GM21619 (cell line): ENCODE results near the gene DDX23.
"Not testable (repeated sequence)": the region's sequence is repeated elsewhere in the genome, so short reads cannot be mapped to it uniquely, and the experiment has no call there.

ENCODE experiments used
- ATAC-seq: cut with Tn5 transposase; IDR thresholded peaks from one replicate; pipeline ENCODE4 v1.9.1; 2021; ENCODE audit not compliant: unreplicated experiment

Gene DDX23

DNA sequence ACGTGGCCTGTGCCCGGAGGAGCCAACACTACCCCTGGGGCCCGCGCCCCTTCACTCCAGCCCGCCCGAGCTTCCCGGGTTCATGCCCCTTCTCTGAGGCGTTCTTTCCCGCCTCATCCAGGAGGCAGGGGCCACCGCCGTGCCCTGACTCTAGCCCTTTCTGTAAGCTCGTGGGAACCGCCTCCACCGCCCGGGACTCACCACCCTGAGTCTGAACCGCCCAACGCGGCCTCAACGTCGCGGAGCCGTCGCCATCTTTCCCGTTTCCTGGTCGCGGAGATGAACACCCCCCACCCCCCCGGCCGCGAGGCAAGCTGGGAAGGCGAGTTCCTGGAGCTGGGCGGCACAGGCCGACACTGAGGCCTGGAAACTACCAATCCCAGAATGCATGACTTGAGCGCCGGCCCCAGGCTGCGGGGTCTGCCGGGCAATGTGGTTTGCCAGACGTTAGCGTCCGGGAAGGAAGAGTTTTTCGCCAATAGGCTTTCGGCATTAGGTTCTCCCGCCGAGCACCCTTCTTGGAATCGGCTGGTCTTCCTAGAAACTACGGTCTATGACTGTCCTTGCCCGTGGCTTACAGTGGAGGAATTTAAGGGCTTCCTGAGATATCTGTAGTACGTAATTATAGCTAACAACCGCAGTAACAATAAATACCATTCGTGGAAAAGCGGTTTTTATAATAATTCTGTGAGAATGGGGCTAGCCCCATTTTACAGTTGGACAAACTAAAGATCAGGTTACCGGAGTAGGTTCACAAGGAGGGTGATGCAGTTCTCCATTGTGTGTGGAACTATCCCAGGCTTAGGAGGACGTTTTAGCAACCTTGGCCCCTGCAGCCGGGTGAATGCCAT is at the start of gene DDX23:
Gene DDX23, minus strand, starts transcription at position 281 of the 851 bp plus-strand sequence. CDS start 6,381 bp downstream, outside the sequence.
- peak; percentile 96 for ATAC-seq

DNA sequence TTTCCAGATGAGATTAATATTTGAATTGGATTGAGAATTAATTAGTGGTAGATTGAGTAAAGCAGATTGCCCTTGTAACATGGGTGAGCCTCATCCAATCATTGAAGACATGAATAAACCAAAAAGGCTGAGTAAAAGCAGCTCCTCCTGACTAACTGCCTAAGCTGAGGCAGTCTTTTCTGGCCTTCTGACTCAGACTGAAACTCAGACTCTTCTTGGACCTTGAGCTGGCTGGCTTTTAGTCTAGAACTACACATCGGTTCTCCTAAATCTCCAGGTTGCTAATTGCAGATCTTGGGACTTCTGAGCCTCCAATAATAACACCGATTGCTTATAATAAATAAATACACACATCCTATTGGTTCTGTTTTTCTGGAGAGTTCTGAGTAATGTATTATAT is 49.3 kb upstream of the DDX23 start:
- ATAC-seq, result no peak

DNA sequence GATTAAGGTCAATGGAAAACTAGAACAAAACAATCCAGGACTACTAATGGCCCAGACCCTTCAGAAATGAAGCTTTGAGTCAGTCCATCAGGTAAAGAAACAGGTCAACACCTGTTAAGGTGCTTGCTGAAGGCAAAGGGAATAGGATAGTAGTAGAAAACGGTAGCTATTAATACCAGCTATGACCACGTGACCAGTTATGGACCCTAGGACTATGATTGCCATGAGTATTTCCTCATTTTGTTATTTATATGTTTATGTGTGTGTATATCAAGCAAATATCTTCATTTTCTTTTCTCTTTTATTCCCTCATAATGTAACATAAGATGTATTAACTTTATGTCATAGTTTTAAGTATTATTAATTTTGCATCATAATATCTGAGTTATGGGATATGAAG is 47.7 kb upstream of the DDX23 start:
- ATAC-seq, result no peak

DNA sequence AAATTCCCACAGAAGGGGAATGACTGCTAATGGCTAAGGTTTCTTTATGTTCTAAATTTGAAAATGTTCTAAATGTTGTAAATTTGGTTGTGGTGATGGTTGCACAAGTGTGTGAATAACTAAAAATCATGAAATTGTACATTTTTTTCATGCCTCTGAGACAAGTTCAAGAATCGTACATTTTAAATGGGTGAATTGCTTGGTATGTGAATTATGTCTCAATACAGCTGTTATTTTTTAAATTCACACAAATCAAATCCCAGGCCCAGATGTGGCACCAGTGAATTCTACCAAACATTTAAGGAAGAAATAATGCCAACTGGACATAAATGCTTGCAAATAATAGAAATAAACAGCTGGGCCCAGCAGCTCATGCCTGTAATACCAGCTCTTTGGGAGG is 42.3 kb upstream of the DDX23 start:
- no peak for ATAC-seq

DNA sequence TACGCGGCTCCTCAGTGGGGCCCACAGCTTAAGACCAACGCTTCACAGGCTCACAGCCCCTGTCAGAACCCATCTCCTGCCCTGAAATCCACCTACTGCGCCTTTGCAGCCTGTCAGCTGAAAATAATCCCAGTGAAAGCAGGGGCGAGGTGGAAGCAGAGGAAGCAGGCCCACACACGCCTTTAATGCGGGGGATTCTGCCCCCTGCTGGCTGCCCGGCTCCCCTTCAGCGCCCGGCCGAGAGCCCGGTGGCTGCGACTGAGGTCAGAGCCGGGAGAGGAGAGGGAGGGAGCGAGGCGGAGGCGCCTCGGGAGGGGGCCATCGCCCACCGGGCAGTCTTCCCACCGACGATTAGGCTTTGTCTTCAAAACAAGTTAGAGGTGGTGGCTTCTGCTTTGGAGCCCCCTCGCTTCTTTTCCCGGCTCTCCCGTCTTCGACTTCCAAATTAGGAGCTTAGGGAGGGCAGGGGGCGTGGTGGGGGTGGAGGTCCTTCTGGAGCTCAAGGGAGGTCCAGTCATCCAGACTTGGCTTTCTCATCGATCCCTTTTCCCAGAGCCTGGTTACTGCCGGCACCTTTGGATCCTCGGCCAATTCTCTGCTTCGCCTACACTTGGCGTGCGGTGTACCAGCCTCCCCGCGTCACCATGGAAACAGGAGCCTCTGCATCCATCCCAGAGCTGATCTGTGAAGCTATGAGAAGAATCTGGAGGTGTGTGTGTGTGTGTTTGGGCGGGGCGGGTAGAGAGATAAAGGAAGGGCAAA is 38.9 kb upstream of the DDX23 start:
- peak; percentile 60 for ATAC-seq

DNA sequence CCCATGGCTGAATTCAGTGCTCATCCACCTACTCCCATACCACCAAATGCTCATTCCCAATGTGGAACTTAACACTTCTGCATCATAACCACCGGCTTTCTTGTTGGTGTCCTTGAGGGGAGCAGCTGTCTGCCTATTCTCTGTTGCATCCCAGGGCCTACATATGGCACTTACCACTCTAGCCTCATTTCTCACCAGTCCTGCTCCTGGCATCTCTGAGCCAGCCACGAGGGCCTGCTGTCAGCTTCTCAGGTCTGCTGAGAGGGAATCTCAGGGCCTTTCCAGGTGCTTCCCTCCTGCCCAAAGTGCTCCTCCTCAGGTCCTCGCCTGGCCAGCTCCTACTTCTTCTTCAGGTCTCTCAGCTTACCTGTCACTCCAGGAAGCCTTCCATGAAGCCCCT is 37.7 kb upstream of the DDX23 start:
- no peak for ATAC-seq

DNA sequence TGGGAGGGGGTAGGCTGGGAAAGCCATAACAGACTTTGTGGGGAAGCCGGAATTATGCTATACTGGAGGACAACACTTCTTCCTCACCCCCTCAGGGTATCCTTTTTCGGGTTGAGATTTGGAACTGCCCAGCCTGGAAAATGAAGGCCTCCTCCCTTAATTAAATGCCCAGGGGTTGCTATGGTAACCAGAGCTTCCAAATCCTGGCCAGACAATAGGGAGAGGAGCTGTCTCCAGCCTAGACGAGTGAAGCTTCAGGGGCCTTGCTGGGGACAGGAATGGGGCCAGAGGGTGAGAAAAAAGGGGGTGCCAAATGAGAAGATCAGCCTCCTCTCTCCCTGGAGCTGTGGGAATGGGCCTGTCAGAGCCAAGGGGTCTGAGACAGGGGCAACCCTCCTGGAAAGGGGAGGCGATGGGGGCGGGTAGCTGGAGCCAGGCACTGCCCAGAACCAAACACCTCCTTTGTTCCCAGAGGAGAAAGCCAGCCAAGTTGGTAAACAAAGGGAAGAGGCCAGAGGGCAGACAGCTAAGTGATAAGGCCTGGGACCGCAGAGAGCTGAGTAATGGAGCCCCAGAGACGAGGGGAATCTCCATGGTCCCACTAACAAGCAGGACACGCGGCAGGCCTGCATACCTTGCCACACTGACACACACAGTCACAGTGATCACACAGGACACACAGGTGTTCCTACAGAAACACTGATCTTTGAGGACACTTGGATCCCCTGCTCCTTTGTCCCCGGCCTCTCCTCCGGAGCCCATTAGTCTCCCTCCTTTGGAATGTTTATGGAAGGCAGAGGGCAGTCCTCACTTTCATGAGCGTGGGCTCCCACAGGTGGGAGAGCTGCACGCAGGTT is 31.6 kb upstream of the DDX23 start:
- ATAC-seq, result no peak

DNA sequence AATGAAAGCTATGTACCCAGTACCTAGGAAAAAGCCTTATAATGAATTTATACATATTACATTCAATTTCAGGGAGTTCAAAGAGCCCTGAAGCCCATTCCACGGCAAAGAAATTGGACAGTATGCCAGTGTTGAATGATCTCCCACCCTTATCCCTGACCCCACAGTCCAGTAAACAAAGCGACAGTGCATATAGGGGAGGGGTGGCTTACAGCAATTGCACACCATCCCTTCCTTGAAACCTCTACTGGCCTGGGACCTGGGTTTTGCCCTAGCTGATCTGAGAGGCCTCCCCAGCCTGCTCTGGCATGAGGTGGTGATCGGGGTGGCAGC is 31.0 kb upstream of the DDX23 start:
- ATAC-seq, result no peak

DNA sequence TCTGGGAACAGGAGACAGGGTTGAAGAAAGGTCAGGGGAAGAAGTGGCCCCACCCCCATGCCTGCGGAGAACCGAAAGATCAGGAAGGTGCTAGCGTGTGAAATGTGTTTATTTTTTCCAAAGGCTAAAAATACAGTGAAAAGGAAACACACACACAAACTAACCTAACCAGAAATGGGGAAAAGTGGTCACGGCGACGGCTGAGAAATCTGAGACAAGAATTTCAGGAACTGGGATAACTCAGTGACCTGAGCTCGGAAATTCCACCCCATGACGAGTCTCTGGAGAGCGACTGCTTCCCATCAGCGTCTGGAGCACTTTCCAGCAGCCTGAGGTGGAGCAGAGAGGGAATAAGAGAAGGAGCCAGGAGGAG is 30.3 kb upstream of the DDX23 start:
- ATAC-seq, result no peak

DNA sequence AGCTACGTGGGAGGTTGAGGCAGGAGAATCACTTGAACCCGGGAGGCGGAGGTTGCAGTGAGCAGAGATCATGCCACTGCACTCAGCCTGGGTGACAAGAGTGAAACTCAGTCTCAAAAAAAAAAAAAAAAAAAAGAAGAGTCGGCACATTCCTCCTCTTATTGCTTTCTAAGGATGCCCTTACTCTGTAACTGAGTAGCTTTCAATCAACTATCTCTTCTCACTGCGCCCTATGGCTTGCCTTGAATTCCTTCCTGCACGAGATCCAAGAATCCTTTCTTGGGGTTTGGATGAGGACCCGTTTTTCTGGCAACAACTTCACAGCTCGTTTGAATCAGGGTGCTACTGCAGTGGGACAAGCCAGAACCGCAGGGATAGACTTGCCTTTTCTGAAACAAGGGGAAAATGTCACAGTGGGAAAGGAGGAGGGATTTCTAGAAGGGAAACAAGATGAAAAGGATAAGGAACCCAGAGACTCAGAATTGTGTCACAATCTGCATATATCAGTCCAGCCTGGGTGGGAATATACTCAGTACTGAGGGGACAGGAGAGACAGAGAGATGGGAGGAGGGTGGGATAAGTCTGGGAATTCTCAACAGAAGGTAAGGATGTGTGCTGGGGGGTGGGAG is 29.8 kb upstream of the DDX23 start:
- no peak for ATAC-seq

DNA sequence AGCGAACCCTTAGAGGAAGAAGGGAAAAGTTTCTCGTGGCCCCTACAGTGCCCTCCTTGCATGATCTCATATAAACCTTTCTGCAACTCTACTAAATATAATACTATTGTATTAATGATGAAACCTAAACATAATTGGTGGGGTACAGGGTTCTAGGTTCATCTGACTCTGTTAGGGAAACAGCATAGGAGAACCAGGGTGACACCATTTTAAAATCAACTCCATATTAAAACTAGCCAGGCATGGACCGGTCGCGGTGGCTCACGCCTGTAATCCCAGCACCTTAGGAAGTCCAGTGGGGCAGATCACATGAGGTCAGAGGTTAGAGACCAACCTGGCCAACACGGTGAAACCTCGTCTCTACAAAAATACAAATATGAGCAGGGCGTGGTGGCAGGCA is 28.7 kb upstream of the DDX23 start:
- ATAC-seq, result no peak

DNA sequence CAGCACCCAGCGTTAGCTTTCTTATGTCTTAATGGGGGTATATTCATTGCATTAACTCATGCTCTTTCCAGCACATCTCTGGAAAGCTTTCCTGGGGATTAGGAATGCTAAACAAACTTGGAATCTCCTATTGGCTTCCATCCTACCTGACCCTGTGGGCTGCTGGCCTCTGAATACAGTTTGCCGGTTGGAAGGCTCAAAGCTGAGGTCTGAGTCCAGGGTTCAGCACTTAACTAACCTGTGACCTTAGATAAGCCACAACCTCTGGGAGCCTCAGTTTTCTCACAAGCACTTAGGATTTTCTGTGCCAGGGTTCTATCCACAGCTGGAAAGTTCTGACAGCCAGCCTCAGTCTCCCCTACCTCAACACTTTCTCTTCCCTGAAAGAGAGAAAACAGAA is 26.6 kb upstream of the DDX23 start:
- no peak for ATAC-seq

DNA sequence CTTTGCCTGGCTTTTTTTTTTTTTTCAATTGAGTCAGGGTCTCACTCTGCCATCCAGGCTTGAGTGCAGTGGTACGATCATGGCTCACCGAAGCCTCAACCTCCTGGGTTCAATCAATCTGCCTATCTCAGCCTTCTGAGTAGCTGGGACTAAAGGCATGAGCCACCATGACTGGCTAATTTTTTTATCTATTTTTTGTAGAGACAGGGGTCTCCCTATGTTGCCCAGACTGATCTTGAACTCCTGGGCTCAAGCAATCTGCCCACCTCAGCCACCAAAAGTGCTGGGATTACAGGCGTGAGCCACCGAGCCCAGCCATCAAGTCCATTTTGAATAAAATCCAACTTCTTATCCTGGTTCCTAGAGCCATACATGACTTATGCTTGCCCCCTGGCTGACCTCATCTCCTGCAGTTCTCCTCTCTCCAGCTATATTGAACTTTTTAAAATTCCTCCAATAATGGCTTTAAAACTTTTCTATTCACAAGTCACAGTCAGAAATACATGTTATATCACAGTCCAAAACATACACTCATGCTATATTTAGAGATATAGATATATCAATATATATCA is 24.1 kb upstream of the DDX23 start:
- no peak for ATAC-seq

DNA sequence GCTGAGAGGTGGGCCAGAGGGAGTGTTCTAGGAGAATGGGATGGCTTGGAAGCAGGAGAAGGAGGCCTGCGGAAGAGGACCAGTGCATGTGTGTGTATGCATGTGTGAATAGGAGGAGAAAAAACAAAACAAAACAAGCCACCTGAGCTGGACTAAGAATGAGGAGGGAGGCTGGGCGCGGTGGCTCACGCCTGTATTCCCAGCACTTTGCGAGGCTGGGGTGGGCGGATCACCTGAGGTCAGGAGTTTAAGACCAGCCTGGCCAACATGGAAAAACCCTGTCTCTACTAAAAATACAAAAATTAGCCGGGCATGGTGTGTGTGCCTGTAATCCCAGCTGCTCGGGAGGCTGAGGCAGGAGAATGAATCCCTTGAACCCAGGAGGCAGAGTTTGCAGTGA is 21.6 kb upstream of the DDX23 start:
- not testable (repeated sequence) for ATAC-seq

DNA sequence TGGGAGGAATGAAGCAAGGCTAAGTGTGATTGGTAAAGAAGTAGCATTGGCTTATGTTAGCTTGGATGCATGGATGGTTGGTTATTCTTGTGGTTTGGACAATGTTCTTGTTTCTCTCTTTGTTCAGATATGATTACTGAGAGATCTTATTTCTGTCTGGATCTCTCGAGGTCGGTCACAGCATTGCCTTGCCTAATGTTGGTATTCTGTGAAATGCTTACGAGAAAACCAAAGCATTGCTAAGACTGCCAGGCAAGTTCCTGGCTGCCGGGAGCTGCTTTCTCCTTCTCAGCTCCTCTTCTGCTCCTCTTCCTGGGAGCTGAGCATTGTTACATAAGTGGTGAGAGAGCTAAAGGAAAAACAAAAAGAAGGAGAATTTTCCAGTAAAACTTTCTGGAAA is 21.1 kb upstream of the DDX23 start:
- no peak for ATAC-seq

DNA sequence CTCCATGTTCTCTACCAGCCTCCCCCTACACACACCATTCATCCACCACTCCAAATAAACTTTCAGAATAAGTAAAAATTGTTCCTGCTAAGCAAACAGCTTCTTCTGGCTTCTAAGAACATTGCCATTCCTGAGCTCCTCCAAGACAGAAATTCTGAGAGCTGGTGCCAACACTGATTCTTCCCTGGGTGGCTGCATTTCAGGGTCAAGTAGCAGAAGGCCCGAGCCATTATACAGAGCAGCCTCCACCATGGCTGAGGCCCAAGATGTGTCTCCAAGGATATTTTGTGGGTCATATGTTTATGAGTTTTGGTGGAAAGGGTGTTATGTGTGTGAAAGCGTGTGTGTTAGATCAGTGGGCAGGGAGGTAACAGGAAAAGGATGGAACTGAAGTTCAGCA is 17.2 kb upstream of the DDX23 start:
- ATAC-seq, result no peak

DNA sequence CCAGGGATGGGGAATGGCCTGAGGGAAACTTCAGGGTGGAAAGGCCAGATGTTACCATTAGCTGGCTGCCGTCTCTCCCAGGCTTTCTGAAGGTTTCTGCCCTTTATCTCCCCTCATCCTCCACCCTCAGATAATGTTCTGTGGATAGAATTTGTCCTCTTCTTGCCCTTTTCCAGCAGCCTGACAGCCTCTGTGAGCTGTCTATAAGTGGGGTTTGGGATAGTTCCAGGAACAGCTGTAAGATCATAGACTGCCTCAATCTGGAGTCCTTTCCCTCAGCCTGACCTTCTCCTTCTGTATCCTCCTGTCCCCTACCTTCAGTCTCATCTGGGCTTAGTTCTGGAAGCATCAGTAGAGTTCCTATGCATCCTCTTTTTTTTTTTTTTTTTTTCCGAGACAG is 16.5 kb upstream of the DDX23 start:
- ATAC-seq, result no peak

DNA sequence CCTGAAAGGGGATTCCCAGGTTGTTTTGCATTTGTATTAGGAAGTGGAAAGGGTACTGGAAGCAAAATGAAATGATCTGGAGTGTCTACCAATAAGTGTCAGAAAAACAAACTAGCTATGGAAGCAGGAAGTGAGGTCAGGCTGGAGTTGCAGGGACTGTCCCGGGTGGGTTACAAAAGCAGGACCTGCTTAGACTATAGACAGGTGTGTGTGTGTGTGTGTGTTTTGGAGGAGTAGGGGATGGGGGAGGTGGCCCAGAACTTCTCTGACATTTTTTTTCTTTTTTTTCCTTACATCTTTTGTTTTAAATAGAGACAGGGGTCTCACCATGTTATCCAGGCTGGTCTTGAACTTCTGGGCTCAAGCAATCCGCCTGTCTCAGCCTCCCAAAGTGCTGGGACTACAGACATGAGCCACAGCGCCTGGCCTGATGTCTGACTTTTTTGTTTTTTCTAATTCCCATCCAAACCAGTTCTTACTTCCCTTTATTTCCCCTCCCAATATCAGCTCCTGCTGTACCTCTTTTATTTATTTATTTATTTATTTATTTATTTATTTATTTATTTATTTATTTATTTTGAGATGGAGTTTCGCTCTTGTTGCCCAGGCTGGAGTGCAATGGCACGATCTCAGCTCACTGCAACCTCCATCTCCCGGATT is 14.2 kb upstream of the DDX23 start:
- ATAC-seq, result no peak

DNA sequence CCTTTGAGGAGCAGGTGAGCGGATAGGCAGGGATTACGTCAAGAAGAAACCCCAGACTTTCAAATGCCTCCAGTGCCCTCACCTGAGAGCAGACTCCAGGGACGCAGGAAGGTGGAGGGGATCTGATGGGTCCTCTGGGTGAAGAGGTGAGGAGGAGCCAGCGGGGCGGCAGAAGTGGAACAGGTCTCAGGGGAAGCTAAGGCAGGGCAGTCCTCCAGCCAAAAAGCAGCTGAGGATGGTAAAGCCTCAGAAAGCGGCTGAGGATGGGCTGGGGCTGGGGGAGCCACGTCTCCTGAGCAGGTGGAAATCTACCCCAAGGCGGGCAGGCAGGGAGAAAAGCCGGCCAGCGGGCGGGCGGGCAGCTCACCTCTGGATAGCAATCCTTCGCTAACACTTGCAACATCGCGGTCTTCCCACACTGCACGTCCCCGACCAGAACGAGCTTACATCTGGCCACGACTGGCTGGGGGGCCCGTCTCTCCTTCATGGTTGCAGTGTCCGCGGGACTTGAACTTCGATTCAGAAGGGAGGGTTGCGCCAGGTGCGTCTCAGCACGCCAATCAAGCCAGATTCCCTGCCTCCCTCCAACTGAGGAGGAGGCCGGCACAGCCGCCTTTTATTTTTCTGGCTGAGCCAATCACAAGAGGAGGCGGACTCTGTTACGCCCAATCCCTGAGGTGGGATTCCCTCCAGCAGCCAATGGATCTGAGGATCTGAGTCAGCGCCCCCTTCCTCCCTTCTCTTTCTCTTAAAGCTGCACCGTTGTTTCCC is 13.5 kb upstream of the DDX23 start, which contains the start of gene RND1:
Gene RND1, minus strand, starts transcription at position 590 of the 771 bp plus-strand sequence. Its CDS starts 103 bp downstream, at position 487.
- peak; percentile 93 for ATAC-seq
